ENCODE measurements around the gene WDTC1.

DNA sequence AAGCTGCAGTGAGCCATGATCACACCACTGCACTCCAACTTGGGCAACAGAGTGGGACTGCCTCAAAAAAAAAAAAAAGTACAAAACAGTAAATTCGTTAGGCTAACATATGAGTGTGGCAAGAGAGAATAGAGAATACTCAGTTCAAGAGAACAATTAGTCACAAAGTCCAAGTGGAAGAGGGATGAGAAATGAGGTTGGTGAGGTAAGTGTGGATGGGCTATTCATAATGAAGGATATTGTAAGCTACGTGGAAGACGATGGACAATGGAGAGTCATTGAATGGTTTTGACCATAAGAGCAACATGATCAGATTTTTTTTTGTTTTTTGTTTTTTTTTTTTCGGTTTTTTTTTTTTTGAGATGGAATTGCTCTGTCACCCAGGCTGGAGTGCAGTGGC lies 34.8 kb downstream of the WDTC1 start:
- TF ChIP-seq, protein P1, sequence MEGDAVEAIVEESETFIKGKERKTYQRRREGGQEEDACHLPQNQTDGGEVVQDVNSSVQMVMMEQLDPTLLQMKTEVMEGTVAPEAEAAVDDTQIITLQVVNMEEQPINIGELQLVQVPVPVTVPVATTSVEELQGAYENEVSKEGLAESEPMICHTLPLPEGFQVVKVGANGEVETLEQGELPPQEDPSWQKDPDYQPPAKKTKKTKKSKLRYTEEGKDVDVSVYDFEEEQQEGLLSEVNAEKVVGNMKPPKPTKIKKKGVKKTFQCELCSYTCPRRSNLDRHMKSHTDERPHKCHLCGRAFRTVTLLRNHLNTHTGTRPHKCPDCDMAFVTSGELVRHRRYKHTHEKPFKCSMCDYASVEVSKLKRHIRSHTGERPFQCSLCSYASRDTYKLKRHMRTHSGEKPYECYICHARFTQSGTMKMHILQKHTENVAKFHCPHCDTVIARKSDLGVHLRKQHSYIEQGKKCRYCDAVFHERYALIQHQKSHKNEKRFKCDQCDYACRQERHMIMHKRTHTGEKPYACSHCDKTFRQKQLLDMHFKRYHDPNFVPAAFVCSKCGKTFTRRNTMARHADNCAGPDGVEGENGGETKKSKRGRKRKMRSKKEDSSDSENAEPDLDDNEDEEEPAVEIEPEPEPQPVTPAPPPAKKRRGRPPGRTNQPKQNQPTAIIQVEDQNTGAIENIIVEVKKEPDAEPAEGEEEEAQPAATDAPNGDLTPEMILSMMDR (conservative IDR thresholded peaks at IDR 0.05; ENCODE audit: low read depth, low read length) = no peak
- no peak for TF ChIP-seq EZH2 (IDR thresholded peaks at IDR 0.05; ENCODE audit: borderline replicate concordance, low read depth, low read length, poor library complexity, severe bottlenecking)

Data from A673 (cell line).